ENCODE data around the gene NTN3.
A peak's percentile ranks its signal among the peaks of the same experiment; 100 is the strongest.

- TF ChIP-seq CTCF (IDR thresholded peaks at IDR 0.05) = peak in 2 of 4 experiments; percentile 31 to 52
- peak; percentile 26 to 66 for TF ChIP-seq POLR2A (IDR thresholded peaks at IDR 0.05)
Measured at GRCh38 chr16:2429034-2429770, 41.9 kb upstream of the NTN3 start, which contains the start of gene CCNF.
